Endothelial cell of umbilical vein (primary cell): ENCODE data around the gene RAB11FIP3.

Experiments
- CTCF ChIP-seq, 2 donors: IDR thresholded peaks; 1 replicate in 1 of 2; 2 replicates in 1 of 2; pipeline ENCODE4 v1.5.1; 2011; ENCODE audit warnings: low read length in 2 of 2, mild to moderate bottlenecking in 2 of 2, moderate library complexity in 2 of 2, control low read depth in 1 of 2, inconsistent platforms in 1 of 2, low read depth in 1 of 2; ENCODE audit not compliant: insufficient read depth in 1 of 2; ENCODE audit errors: extremely low read depth in 1 of 2
- POLR2A ChIP-seq: IDR thresholded peaks from 2 replicates; pipeline ENCODE4 v1.6.1; 2012; ENCODE audit warnings: low read depth, mild to moderate bottlenecking, control low read depth, low read length

GRCh38 chr16:510066-510825, 84.8 kb downstream of the RAB11FIP3 start:
- TF ChIP-seq CTCF (IDR thresholded peaks at IDR 0.05; ENCODE audit: extremely low read depth in 1 of 2, insufficient read depth in 1 of 2, low read depth in 1 of 2, low read length in 2 of 2) (no peak), POLR2A (no peak)
